Hepatocyte (in vitro differentiated cells): ENCODE measurements around the gene FAM193B. TPM values are rescaled to one million over a fixed set of nuclear protein-coding genes. Genes with fewer than 3 reads are reported as not detected.
A peak's percentile ranks its signal among the peaks of the same experiment; 100 is the strongest.

Experiments
- DNase-seq: peaks from one replicate; pipeline ENCODE4 v3.0.0-alpha.2; 2016; ENCODE audit warnings: low spot score
- H2AFZ ChIP-seq: fragments of 200-600 bp; sonication (generic); 2 replicates; pipeline ENCODE4 v1.6.0; 2016; ENCODE audit warnings: antibody characterized with exemption, mild to moderate bottlenecking
- H3K27ac ChIP-seq: fragments of 200-600 bp; sonication (generic); 2 replicates; pipeline ENCODE4 v1.5.1; 2016; ENCODE audit warnings: mild to moderate bottlenecking
- H3K27me3 ChIP-seq: fragments of 200-600 bp; sonication (generic); 2 replicates; pipeline ENCODE4 v1.6.1; 2016
- H3K36me3 ChIP-seq: fragments of 200-600 bp; sonication (generic); replicated peaks from 2 replicates; pipeline ENCODE4 v1.5.1; 2016; ENCODE audit warnings: low read depth; ENCODE audit not compliant: insufficient read depth
- H3K4me1 ChIP-seq: fragments of 200-600 bp; sonication (generic); 2 replicates; pipeline ENCODE4 v1.5.1; 2016; ENCODE audit warnings: mild to moderate bottlenecking, moderate library complexity; ENCODE audit not compliant: insufficient read depth
- H3K4me2 ChIP-seq: fragments of 200-600 bp; sonication (generic); 2 replicates; pipeline ENCODE4 v1.6.0; 2016
- H3K4me3 ChIP-seq: fragments of 200-600 bp; sonication (generic); 2 replicates; pipeline ENCODE4 v1.5.1; 2016; ENCODE audit warnings: mild to moderate bottlenecking
- H3K79me2 ChIP-seq: fragments of 200-600 bp; sonication (generic); 2 replicates; pipeline ENCODE4 v1.6.0; 2017; ENCODE audit warnings: mild to moderate bottlenecking
- H3K9me2 ChIP-seq: fragments of 200-600 bp; sonication (generic); replicated peaks from 2 replicates; pipeline ENCODE4 v1.6.0; 2017; ENCODE audit warnings: mild to moderate bottlenecking; ENCODE audit not compliant: insufficient read depth
- H3K9me3 ChIP-seq: fragments of 200-600 bp; sonication (generic); 2 replicates; pipeline ENCODE4 v1.5.1; 2016; ENCODE audit warnings: low read depth, mild to moderate bottlenecking
- H4K20me1 ChIP-seq: fragments of 200-600 bp; sonication (generic); 2 replicates; pipeline ENCODE4 v1.6.0; 2016; ENCODE audit warnings: mild to moderate bottlenecking; ENCODE audit not compliant: insufficient read depth, poor library complexity, severe bottlenecking
- CTCF ChIP-seq: fragments of 200-600 bp; sonication (generic); IDR thresholded peaks from 2 replicates; pipeline ENCODE4 v1.5.1; 2016; ENCODE audit warnings: antibody characterized with exemption, mild to moderate bottlenecking; ENCODE audit not compliant: poor library complexity
- EZH2 ChIP-seq: fragments of 200-600 bp; sonication (generic); IDR thresholded peaks from 2 replicates; pipeline ENCODE4 v1.6.1; 2016; ENCODE audit warnings: antibody characterized with exemption, mild to moderate bottlenecking, borderline replicate concordance
- EZH2phosphoT487 ChIP-seq: fragments of 200-600 bp; sonication (generic); IDR thresholded peaks from one replicate; pipeline ENCODE4 v1.6.1; 2018; ENCODE audit warnings: antibody characterized with exemption, mild to moderate bottlenecking, low read depth, moderate library complexity; ENCODE audit not compliant: unreplicated experiment, severe bottlenecking
- WGBS: methylation state at CpG from one replicate; pipeline ENCODE4 v1.1.6; 2016; ENCODE audit warnings: low lambda C conversion rate; ENCODE audit errors: missing lambda C conversion rate; 5-methylcytosine and 5-hydroxymethylcytosine counted together
- polyA plus RNA-seq: library from polyadenylated mRNA; unstranded; fragments of >200 nt; fragmentation: Nextera tagmentation; extraction: Ambion mirVana; gene quantifications from 2 replicates; pipeline ENCODE4 v1.2.1, GENCODE V29; 2016
- total RNA-seq: library from RNA; depleted of rRNA; stranded (reverse); fragments of >200 nt; gene quantifications from 2 replicates; pipeline ENCODE4 v1.2.3, GENCODE V29; 2014

FAM193B gene
- total and polyA plus RNA-seq, 2 experiments from 2014 or later, result 67.6 to 76.1 TPM

DNA sequence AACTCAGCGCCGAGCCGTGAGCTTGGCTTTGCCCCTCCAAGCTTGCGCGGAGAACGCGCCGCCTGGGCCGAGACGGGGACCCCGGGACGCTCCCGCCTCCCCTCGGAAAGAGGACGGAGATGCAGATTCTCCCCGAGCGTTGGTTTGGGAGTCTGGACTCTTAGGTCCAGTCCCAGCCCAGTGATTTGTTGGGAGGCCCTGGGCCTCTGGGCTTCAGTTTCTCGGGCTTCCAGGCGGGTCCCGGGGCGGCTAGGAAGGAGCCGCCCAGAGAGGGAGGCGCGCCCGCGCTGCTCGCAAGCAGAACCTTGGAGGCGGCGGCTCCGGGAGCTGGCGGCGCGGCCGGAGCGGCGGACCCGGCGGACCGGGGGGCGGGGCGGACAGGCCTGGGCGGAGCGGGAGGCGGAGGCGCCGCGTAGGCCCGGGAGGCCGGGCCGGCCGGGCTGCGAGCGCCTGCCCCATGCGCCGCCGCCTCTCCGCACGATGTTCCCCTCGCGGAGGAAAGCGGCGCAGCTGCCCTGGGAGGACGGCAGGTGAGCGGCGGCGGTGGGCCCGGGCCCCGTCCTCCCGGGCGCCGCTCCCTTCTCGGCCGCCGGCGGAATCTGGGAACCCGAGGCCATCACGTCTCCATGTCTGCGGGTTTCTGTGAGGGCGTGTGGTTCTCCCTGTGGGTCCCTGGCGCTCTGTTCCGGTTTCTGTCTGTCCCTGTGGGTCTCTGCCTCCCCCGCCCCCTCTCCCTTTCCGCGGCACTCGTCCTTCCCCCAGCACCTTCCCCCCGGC, 45.6 kb upstream of the FAM193B start, which contains the start of gene B4GALT7:
Gene B4GALT7 (plus strand): TSS at position 402 of the 777 bp plus-strand sequence. CDS start 79 bp downstream, at position 481.
- Histone ChIP-seq H3K79me2 (peaks cover 21% of the 10 kb centered on the region), H3K4me2 (peak within 1 kb of the TSS; percentile 100), H3K4me3 (peak within 1 kb of the TSS; percentile 96), H3K27me3 (no peaks in the 10 kb centered on the region), H3K9me3 (no peaks in the 10 kb centered on the region), H3K27ac (peak within 1 kb of the TSS; percentile 98), H3K4me1 (peaks cover 9% of the 10 kb centered on the region), H3K36me3 (no peaks in the 10 kb centered on the region), H3K9me2 (no peaks in the 10 kb centered on the region), H2AFZ (peak within 1 kb of the TSS; percentile 100), H4K20me1 (no peaks in the 10 kb centered on the region)
- TF ChIP-seq EZH2phosphoT487 (no peak), CTCF (peak; percentile 7)
- DNase-seq, result peak; percentile 96
- under 1% methylated on average over 47 of the region's 86 CpGs for WGBS

- H3K4me3 ChIP-seq, result no peak overlapping the region
- no peaks in the 10 kb centered on the region for H3K36me3 ChIP-seq
- no peaks in the 10 kb centered on the region for H3K9me2 ChIP-seq
- WGBS, result 54% methylated on average over 5 of the region's 5 CpGs
- H3K4me2 ChIP-seq, result peak overlapping the region; percentile 100
- H4K20me1 ChIP-seq, result no peaks in the 10 kb centered on the region
- H3K9me3 ChIP-seq, result no peaks in the 10 kb centered on the region
- H2AFZ ChIP-seq, result no peak overlapping the region
- H3K27me3 ChIP-seq, result no peaks in the 10 kb centered on the region
- peaks cover 9% of the 10 kb centered on the region for H3K4me1 ChIP-seq
- DNase-seq, result no peak
- H3K79me2 ChIP-seq, result peaks cover 25% of the 10 kb centered on the region
- no peak for TF ChIP-seq EZH2
- no peak overlapping the region for H3K27ac ChIP-seq
These were observed 44.1 kb upstream of the FAM193B start for GRCh38 chr5:177598477-177598876.

- Histone ChIP-seq H3K27me3 (no peaks in the 10 kb centered on the region), H3K36me3 (no peaks in the 10 kb centered on the region), H3K79me2 (peaks cover 32% of the 10 kb centered on the region), H3K4me1 (peaks cover 15% of the 10 kb centered on the region), H4K20me1 (no peaks in the 10 kb centered on the region), H3K27ac (no peak overlapping the region), H3K4me2 (no peak overlapping the region), H3K9me3 (no peaks in the 10 kb centered on the region), H3K4me3 (no peak overlapping the region), H2AFZ (no peak overlapping the region), H3K9me2 (no peaks in the 10 kb centered on the region)
- no peak for DNase-seq
- WGBS, result 100% methylated on average over 2 of the region's 2 CpGs
- TF ChIP-seq CTCF (no peak), EZH2 (no peak), EZH2phosphoT487 (no peak)
These were observed 42.4 kb upstream of the FAM193B start for GRCh38 chr5:177596775-177597238.

GRCh38 chr5:177595991-177596774, 41.8 kb upstream of the FAM193B start:
- no peak overlapping the region for H3K4me3 ChIP-seq
- H3K79me2 ChIP-seq, result peaks cover 25% of the 10 kb centered on the region
- H3K4me1 ChIP-seq, result peaks cover 11% of the 10 kb centered on the region
- no peak for TF ChIP-seq EZH2phosphoT487
- H4K20me1 ChIP-seq, result no peaks in the 10 kb centered on the region
- no peaks in the 10 kb centered on the region for H3K27me3 ChIP-seq
- no peaks in the 10 kb centered on the region for H3K9me3 ChIP-seq
- H3K27ac ChIP-seq, result no peak overlapping the region
- H3K36me3 ChIP-seq, result no peaks in the 10 kb centered on the region
- H3K9me2 ChIP-seq, result no peaks in the 10 kb centered on the region
- DNase-seq, result no peak
- no peak overlapping the region for H2AFZ ChIP-seq
- WGBS, result 94% methylated on average over 2 of the region's 2 CpGs
- H3K4me2 ChIP-seq, result no peak overlapping the region
